K562 (cell line): ENCODE results near the gene SORCS1. TPM values are rescaled to one million over a fixed set of nuclear protein-coding genes. Genes with fewer than 3 reads are reported as not detected.

Experiments
- NFE2 ChIP-seq: IDR thresholded peaks from 2 replicates; pipeline ENCODE4 v1.6.1; 2014; ENCODE audit warnings: antibody characterized with exemption, low read depth
- POLR3G ChIP-seq: IDR thresholded peaks from 2 replicates; pipeline ENCODE4 v1.6.1; 2011; ENCODE audit not compliant: insufficient read length, insufficient replicate concordance; ENCODE audit errors: extremely low read depth
- SAP30 ChIP-seq: fragments of 200-600 bp; sonication (generic); IDR thresholded peaks from 2 replicates; pipeline ENCODE4 v1.6.1; 2012; ENCODE audit warnings: borderline replicate concordance, low read depth, mild to moderate bottlenecking, moderate library complexity, low read length, control low read depth, inconsistent platforms; ENCODE audit not compliant: insufficient read depth, poor library complexity, severe bottlenecking
- ZNF121 ChIP-seq: sonication (generic); formaldehyde crosslinking; conservative IDR thresholded peaks from 2 replicates; pipeline ENCODE4 v1.8.0; 2022; ENCODE audit warnings: missing genetic modification reagents
- ZNF280B ChIP-seq: fragments of 250-450 bp; sonication (Bioruptor Pico); IDR thresholded peaks from 2 replicates; pipeline ENCODE4 v1.5.1; 2021; ENCODE audit warnings: mild to moderate bottlenecking
- ZNF518B ChIP-seq: fragments of 250-450 bp; sonication (Bioruptor Pico); IDR thresholded peaks from 2 replicates; pipeline ENCODE4 v1.5.0; 2021; ENCODE audit warnings: mild to moderate bottlenecking, moderate library complexity
- polyA plus RNA-seq, 8 experiments: library from polyadenylated mRNA; depleted of rRNA in 4 of 8; stranded (reverse) in 5 of 8; unstranded in 3 of 8; fragments of >200 nt; fragmentation: Nextera tagmentation in 2 of 8; fragmentation: Illumina TruSeq in 1 of 8; extraction: Ambion mirVana in 2 of 8; extraction: Trizol in 1 of 8; gene quantifications; 2 replicates each; pipeline versions ENCODE4 v1.2.1 to v1.2.3, GENCODE V29; 2011 to 2014; ENCODE audit warnings: inconsistent platforms in 1 of 8, missing spikeins in 1 of 8
- total RNA-seq, 7 experiments: library from RNA; depleted of rRNA in 6 of 7; stranded (reverse); fragments of >200 nt in 6 of 7; fragmentation: Illumina TruSeq in 2 of 7; extraction: Trizol in 2 of 7; gene quantifications; 2 replicates each; pipeline versions ENCODE4 v1.2.1 to v1.2.3, GENCODE V29; 2011 to 2021; ENCODE audit warnings: low replicate concordance in 1 of 7

SORCS1 gene
- total and polyA plus RNA-seq, 9 of the 15 experiments (the other 6 are each of a cell fraction or from before 2014, with no cell fraction given): 1.5 to 3.9 (median 2.7) TPM

GRCh38 chr10:106714734-106715555 is 449.6 kb downstream of the SORCS1 start (continued):
- no peak for TF ChIP-seq ZNF518B
- no peak for TF ChIP-seq ZNF280B (CRISPR knock-in tag)
- TF ChIP-seq ZNF121 (CRISPR knock-in tag): no peak
- TF ChIP-seq SAP30: no peak
- no peak for TF ChIP-seq NFE2
- TF ChIP-seq POLR3G: no peak
